ENCODE data around the gene TAS2R7.

The TAS2R7 gene

GRCh38 chr12:10802587-10802986 is at the start of gene TAS2R7:
TAS2R7 (minus strand) TSS chr12:10802627; CDS start chr12:10802570, 57 bp downstream.
- no peak for TF ChIP-seq CREB1 (IDR thresholded peaks at IDR 0.05; ENCODE audit: low read depth)
- TF ChIP-seq TEAD4 (IDR thresholded peaks at IDR 0.05), result no peak
- TF ChIP-seq REST (IDR thresholded peaks at IDR 0.05; ENCODE audit: low read depth), result no peak
- TF ChIP-seq YY1 (IDR thresholded peaks at IDR 0.05; ENCODE audit: low read depth), result no peak
- no peak for TF ChIP-seq USF1 (IDR thresholded peaks at IDR 0.05)
- no peak for TF ChIP-seq EP300 (IDR thresholded peaks at IDR 0.05; ENCODE audit: borderline replicate concordance)
- TF ChIP-seq RAD21 (IDR thresholded peaks at IDR 0.05; ENCODE audit: low read depth), result no peak
- TF ChIP-seq FOXM1 (IDR thresholded peaks at IDR 0.05; ENCODE audit: borderline replicate concordance, low read depth), result no peak
- TF ChIP-seq MAX (IDR thresholded peaks at IDR 0.05), result no peak
- no peak for TF ChIP-seq CEBPB (IDR thresholded peaks at IDR 0.05)
- no peak for TF ChIP-seq ZBTB7A (IDR thresholded peaks at IDR 0.05; ENCODE audit: low read depth)
- no peak for TF ChIP-seq NFIC (IDR thresholded peaks at IDR 0.05)
- no peak for TF ChIP-seq TAF1 (IDR thresholded peaks at IDR 0.05; ENCODE audit: low read depth)
- TF ChIP-seq TCF12 (IDR thresholded peaks at IDR 0.05; ENCODE audit: low read depth), result no peak
- no peak for TF ChIP-seq EGR1 (IDR thresholded peaks at IDR 0.05)

- TF ChIP-seq YY1 (IDR thresholded peaks at IDR 0.05; ENCODE audit: low read depth) (no peak), MAX (IDR thresholded peaks at IDR 0.05) (no peak), EGR1 (IDR thresholded peaks at IDR 0.05) (no peak), FOXM1 (IDR thresholded peaks at IDR 0.05; ENCODE audit: borderline replicate concordance, low read depth) (no peak), TCF12 (IDR thresholded peaks at IDR 0.05; ENCODE audit: low read depth) (no peak), REST (IDR thresholded peaks at IDR 0.05; ENCODE audit: low read depth) (no peak), NFIC (IDR thresholded peaks at IDR 0.05) (no peak), TEAD4 (IDR thresholded peaks at IDR 0.05) (no peak), USF1 (IDR thresholded peaks at IDR 0.05) (no peak), TAF1 (IDR thresholded peaks at IDR 0.05; ENCODE audit: low read depth) (no peak), CREB1 (IDR thresholded peaks at IDR 0.05; ENCODE audit: low read depth) (no peak), EP300 (IDR thresholded peaks at IDR 0.05; ENCODE audit: borderline replicate concordance) (no peak)
Measured at GRCh38 chr12:10851243-10851858, 48.9 kb upstream of the TAS2R7 start.

GRCh38 chr12:10849425-10849878 is 47.0 kb upstream of the TAS2R7 start, which contains the start of gene PRR4:
PRR4 (minus strand) TSS chr12:10849475; CDS start chr12:10849437, 38 bp downstream.
- TF ChIP-seq MAX (IDR thresholded peaks at IDR 0.05) (no peak), TAF1 (IDR thresholded peaks at IDR 0.05; ENCODE audit: low read depth) (no peak), YY1 (IDR thresholded peaks at IDR 0.05; ENCODE audit: low read depth) (no peak), RAD21 (IDR thresholded peaks at IDR 0.05; ENCODE audit: low read depth) (no peak), TCF12 (IDR thresholded peaks at IDR 0.05; ENCODE audit: low read depth) (no peak), ZBTB7A (IDR thresholded peaks at IDR 0.05; ENCODE audit: low read depth) (no peak), TEAD4 (IDR thresholded peaks at IDR 0.05) (no peak), USF1 (IDR thresholded peaks at IDR 0.05) (no peak), EP300 (IDR thresholded peaks at IDR 0.05; ENCODE audit: borderline replicate concordance) (no peak)

- TF ChIP-seq EP300 (IDR thresholded peaks at IDR 0.05; ENCODE audit: borderline replicate concordance) (no peak), ZBTB7A (IDR thresholded peaks at IDR 0.05; ENCODE audit: low read depth) (no peak), CEBPB (IDR thresholded peaks at IDR 0.05) (no peak), TEAD4 (IDR thresholded peaks at IDR 0.05) (no peak), YY1 (IDR thresholded peaks at IDR 0.05; ENCODE audit: low read depth) (no peak), FOXM1 (IDR thresholded peaks at IDR 0.05; ENCODE audit: borderline replicate concordance, low read depth) (no peak)
Measured at GRCh38 chr12:10847744-10848143, 45.3 kb upstream of the TAS2R7 start.

GRCh38 chr12:10842862-10843261 is 40.4 kb upstream of the TAS2R7 start:
- no peak for TF ChIP-seq USF1 (IDR thresholded peaks at IDR 0.05)
- TF ChIP-seq FOXM1 (IDR thresholded peaks at IDR 0.05; ENCODE audit: borderline replicate concordance, low read depth), result no peak
- no peak for TF ChIP-seq NFIC (IDR thresholded peaks at IDR 0.05)
- no peak for TF ChIP-seq ZBTB7A (IDR thresholded peaks at IDR 0.05; ENCODE audit: low read depth)
- TF ChIP-seq TAF1 (IDR thresholded peaks at IDR 0.05; ENCODE audit: low read depth), result no peak
- no peak for TF ChIP-seq YY1 (IDR thresholded peaks at IDR 0.05; ENCODE audit: low read depth)
- no peak for TF ChIP-seq CEBPB (IDR thresholded peaks at IDR 0.05)
- TF ChIP-seq REST (IDR thresholded peaks at IDR 0.05; ENCODE audit: low read depth), result no peak
- TF ChIP-seq EGR1 (IDR thresholded peaks at IDR 0.05), result no peak
- no peak for TF ChIP-seq CREB1 (IDR thresholded peaks at IDR 0.05; ENCODE audit: low read depth)
